ENCODE measurements around the gene EARS2.
"Not testable (repeated sequence)": the region's sequence is repeated elsewhere in the genome, so short reads cannot be mapped to it uniquely, and the experiment has no call there.

Gene EARS2

GRCh38 chr16:23505671-23506605, 51.2 kb downstream of the EARS2 start:
- no peak for DNase-seq (ENCODE audit: low read depth)

GRCh38 chr16:23505180-23505665, 51.9 kb downstream of the EARS2 start:
- DNase-seq (ENCODE audit: low read depth): no peak

- peak; percentile 88 for DNase-seq (ENCODE audit: low read depth)
These were observed 52.5 kb downstream of the EARS2 start for GRCh38 chr16:23504453-23505179.

- DNase-seq (ENCODE audit: low read depth): no peak
These were observed 53.1 kb downstream of the EARS2 start for GRCh38 chr16:23504076-23504452.

- no peak for DNase-seq (ENCODE audit: low read depth)
These were observed 54.7 kb downstream of the EARS2 start for GRCh38 chr16:23502466-23502865.

- DNase-seq (ENCODE audit: low read depth): no peak
These were observed 55.9 kb downstream of the EARS2 start for GRCh38 chr16:23501291-23501690.

- no peak for DNase-seq (ENCODE audit: low read depth)
These were observed 56.3 kb downstream of the EARS2 start for GRCh38 chr16:23500862-23501225.

GRCh38 chr16:23500212-23500861, 56.8 kb downstream of the EARS2 start:
- DNase-seq (ENCODE audit: low read depth): no peak

- no peak for DNase-seq (ENCODE audit: low read depth)
These were observed 57.3 kb downstream of the EARS2 start for GRCh38 chr16:23499801-23500200.

GRCh38 chr16:23498863-23499262, 58.3 kb downstream of the EARS2 start:
- DNase-seq (ENCODE audit: low read depth): no peak

- no peak for DNase-seq (ENCODE audit: low read depth)
These were observed 59.6 kb downstream of the EARS2 start for GRCh38 chr16:23497543-23497868.

- DNase-seq (ENCODE audit: low read depth): no peak
These were observed 60.2 kb downstream of the EARS2 start for GRCh38 chr16:23496821-23497542.

- no peak for DNase-seq (ENCODE audit: low read depth)
These were observed 61.5 kb downstream of the EARS2 start for GRCh38 chr16:23495671-23496070.

- no peak for DNase-seq (ENCODE audit: low read depth)
These were observed 63.0 kb downstream of the EARS2 start for GRCh38 chr16:23494188-23494587.

- DNase-seq (ENCODE audit: low read depth): no peak
These were observed 65.4 kb downstream of the EARS2 start for GRCh38 chr16:23491490-23492391.

- DNase-seq (ENCODE audit: low read depth): no peak
These were observed 70.7 kb downstream of the EARS2 start for GRCh38 chr16:23486480-23486879.

GRCh38 chr16:23485841-23486240, 71.3 kb downstream of the EARS2 start:
- DNase-seq (ENCODE audit: low read depth): no peak

- DNase-seq (ENCODE audit: low read depth): no peak
These were observed 71.9 kb downstream of the EARS2 start for GRCh38 chr16:23485257-23485614.

- no peak for DNase-seq (ENCODE audit: low read depth)
These were observed 72.5 kb downstream of the EARS2 start for GRCh38 chr16:23484510-23485256.

GRCh38 chr16:23483492-23483891, 73.7 kb downstream of the EARS2 start:
- DNase-seq (ENCODE audit: low read depth): not testable (repeated sequence)

Measured in GM04503 (cell line).